Adipocyte (in vitro differentiated cells): ENCODE results near the gene MBD6.
"Not testable (repeated sequence)": the region's sequence is repeated elsewhere in the genome, so short reads cannot be mapped to it uniquely, and the experiment has no call there.

ENCODE experiments used
- DNase-seq: peaks from one replicate; pipeline ENCODE4 v3.0.0-alpha.2; 2015; ENCODE audit warnings: low read depth
- H3K27me3 ChIP-seq: replicated peaks from 2 replicates; pipeline ENCODE4 v1.7.0; 2013; ENCODE audit warnings: mild to moderate bottlenecking, low read length, moderate library complexity; ENCODE audit not compliant: control insufficient read depth, insufficient read depth
- H3K36me3 ChIP-seq: 2 replicates; pipeline ENCODE4 v1.7.0; 2013; ENCODE audit warnings: low read length, mild to moderate bottlenecking, moderate library complexity; ENCODE audit not compliant: control insufficient read depth, insufficient read depth, severe bottlenecking
- H3K4me1 ChIP-seq: 2 replicates; pipeline ENCODE4 v1.7.0; 2013; ENCODE audit warnings: mild to moderate bottlenecking, low read length, moderate library complexity; ENCODE audit not compliant: control insufficient read depth, insufficient read depth
- H3K4me3 ChIP-seq: 2 replicates; pipeline ENCODE4 v1.7.0; 2013; ENCODE audit warnings: mild to moderate bottlenecking, low read length, moderate library complexity
- H3K9ac ChIP-seq: 2 replicates; pipeline ENCODE4 v1.7.0; 2013; ENCODE audit warnings: mild to moderate bottlenecking, low read length, moderate library complexity
- H3K9me3 ChIP-seq: 2 replicates; pipeline ENCODE4 v1.7.0; 2013; ENCODE audit warnings: mild to moderate bottlenecking, low read length, moderate library complexity; ENCODE audit not compliant: control insufficient read depth

Gene MBD6

DNA sequence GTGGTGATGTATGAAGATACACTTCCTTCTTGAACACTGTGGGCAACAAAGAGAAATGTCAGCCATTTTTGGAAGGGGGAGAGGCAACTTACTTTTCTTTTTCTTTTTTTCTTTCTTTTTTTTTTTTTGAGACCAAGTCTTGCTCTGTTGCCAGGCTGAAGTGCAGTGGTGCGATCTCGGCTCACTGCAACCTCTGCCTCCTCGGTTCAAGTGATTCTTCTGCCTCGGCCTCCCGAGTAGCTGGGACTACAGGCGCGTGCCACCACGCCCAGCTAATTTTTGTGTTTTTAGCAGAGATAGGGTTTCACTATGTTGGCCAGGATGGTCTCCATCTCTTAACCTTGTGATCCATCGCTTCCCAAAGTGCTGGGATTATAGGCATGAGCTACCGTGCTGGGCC lies 4.9 kb upstream of the MBD6 start:
- DNase-seq, H3K27me3 ChIP-seq, H3K9me3 ChIP-seq: not testable (repeated sequence)
- H3K4me3 ChIP-seq: peak overlapping the region; percentile 99
- peak overlapping the region; percentile 100 for H3K9ac ChIP-seq
- peaks cover 61% of the 10 kb centered on the region for H3K36me3 ChIP-seq
- peaks cover 31% of the 10 kb centered on the region for H3K4me1 ChIP-seq

DNA sequence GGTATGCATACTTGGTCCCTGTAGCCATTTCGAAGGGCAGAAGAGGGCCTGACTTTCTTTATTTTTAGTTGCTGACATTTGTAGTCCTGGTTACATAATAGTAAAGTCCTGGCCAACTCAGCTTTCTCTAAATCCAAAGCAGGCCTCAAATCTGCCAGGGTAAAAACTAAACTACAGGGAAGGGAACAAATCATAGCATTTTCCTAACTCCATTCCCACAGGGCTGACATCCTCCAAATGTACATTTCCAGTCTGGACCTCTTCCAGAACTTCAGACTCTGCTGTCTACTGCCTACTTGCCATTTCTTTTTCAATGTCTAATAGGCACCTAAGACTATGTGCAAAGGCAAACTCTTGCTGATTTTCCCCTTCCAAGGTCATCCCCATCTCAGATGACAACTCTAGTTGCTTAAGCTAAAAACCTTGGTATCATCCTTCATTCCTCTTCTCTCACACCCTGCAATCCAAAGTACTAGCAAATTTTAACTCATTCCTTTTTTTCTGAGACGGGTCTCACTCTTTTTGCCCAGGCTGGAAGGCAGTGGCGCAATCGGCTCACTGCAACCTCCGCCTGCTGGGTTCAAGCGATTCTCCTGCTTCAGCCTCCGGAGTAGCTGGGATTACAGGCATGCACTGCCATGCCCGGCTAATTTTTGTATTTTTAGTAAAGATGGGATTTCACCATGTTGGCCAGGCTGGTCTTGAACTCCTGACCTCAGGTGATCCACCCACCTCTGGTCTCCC lies 4.3 kb upstream of the MBD6 start:
- H3K4me3 ChIP-seq: peak overlapping the region; percentile 99

DNA sequence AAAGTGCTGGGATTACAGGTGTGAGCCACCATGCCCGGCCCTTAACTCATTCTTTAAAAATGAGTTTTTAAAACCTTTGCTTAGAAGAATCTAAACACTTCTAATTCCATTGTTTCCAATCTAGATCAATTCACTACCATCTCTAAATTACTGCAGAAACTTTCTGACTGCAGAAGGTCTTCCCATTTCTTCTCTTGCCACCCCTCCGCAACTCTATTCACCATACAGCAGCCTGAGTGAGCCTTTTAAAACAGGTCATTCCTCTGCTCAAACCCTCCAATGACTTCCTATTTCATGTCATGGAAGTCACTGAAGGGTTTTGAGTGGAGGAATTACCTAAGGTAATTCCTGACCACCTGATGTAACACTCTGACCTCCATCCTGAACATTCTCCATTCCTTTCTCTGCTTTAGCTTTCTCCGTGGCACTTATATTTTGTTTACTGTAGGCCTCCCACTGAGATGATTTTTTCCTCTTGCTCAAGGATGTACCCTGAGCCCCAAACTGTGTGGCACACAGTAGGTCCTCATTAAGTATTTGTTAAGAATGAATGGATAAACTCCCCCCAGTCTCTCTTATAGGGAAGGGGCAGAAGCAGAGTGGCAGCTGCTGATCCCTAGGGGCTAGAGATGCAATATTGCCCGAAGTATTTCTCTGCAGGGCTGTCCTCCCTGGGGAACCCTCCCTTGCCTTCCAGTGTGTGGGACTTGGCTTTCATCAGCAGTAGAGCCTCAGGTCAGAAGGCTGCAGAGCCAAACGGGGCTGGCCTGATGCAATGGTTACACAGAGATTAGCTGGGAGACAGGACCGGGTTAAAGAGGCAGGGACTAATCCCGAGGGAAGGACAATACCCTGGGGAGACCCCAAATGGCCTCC lies 3.5 kb upstream of the MBD6 start:
- Histone ChIP-seq H3K4me3 (peak overlapping the region; percentile 99), H3K9me3 (no peaks in the 10 kb centered on the region), H3K27me3 (no peaks in the 10 kb centered on the region), H3K36me3 (peaks cover 51% of the 10 kb centered on the region), H3K4me1 (peaks cover 40% of the 10 kb centered on the region), H3K9ac (peak overlapping the region; percentile 100)
- peak; percentile 73 for DNase-seq

More for the DNA sequence above, 4.3 kb upstream of the MBD6 start:
- H3K27me3 ChIP-seq: no peaks in the 10 kb centered on the region
- peak overlapping the region; percentile 100 for H3K9ac ChIP-seq
- peak; percentile 42 for DNase-seq
- H3K36me3 ChIP-seq: peaks cover 55% of the 10 kb centered on the region
- no peaks in the 10 kb centered on the region for H3K9me3 ChIP-seq
- H3K4me1 ChIP-seq: peaks cover 32% of the 10 kb centered on the region

DNA sequence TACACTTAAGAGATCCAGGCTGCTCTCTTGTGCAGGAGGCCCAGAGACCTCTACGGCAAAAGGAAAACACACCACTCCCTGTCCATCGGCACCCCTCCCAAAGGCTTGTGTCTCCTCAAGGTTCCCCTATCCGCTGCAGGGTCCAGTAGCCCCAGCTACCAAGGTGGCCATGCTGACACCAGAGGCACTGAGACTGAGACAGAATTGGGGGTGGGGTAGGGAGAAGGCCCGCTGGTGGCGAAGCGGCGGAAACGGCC lies 2.9 kb upstream of the MBD6 start:
- Histone ChIP-seq H3K27me3 (no peaks in the 10 kb centered on the region), H3K9ac (peak overlapping the region; percentile 100), H3K4me1 (peaks cover 46% of the 10 kb centered on the region), H3K4me3 (peak overlapping the region; percentile 99), H3K36me3 (peaks cover 51% of the 10 kb centered on the region), H3K9me3 (no peaks in the 10 kb centered on the region)
- DNase-seq: peak; percentile 65

DNA sequence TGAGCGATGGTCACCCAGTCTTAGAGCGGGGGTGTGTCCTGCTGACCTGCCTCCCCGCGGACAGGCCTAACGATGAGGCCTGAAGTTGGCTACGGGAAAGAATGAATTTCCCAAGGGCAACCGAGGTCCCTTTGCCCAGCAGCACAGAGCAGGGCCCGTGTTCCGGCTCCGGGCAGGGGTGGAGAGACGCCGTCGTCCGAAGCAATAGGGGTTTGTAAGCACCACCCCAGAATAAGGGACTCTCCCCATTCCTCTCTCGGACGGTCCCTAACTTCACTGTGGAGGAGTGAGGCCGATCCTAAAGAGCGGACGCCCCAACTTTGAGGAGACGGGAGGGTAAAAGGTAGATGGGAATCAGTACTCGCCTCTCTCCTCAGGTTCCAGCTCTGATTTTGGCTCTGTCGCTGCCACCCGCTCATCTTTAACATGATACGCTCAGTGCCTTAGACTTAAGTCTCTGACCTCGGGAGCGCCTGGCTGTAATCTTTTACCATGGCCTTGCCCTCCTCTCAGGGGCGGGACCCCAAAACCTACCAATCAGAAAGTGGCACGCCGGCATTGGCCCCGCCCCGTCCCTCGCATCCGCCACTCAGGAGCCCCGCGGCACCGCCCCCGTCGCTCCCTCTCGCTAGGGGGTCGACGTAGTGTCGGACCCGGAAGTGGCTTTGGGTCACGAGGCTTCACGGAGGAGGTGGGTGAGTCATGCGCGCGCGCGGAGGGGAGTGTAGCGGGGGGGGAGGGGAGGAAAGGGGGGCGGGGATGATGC lies 2.4 kb upstream of the MBD6 start, which contains the start of gene DDIT3:
Gene DDIT3 (minus strand): TSS at position 462 of the 766 bp plus-strand sequence. CDS start 3,108 bp downstream, outside the sequence.
- Histone ChIP-seq H3K36me3 (peaks cover 51% of the 10 kb centered on the region), H3K4me1 (peaks cover 51% of the 10 kb centered on the region), H3K9ac (peak within 1 kb of the TSS; percentile 100)

GRCh38 chr12:57521525-57522010 lies 1.1 kb upstream of the MBD6 start:
- H3K9ac ChIP-seq: peak overlapping the region; percentile 77
- peaks cover 58% of the 10 kb centered on the region for H3K4me1 ChIP-seq
- H3K4me3 ChIP-seq: peak overlapping the region; percentile 71
- H3K9me3 ChIP-seq: no peaks in the 10 kb centered on the region
- H3K36me3 ChIP-seq: peaks cover 50% of the 10 kb centered on the region
- DNase-seq: no peak
- no peaks in the 10 kb centered on the region for H3K27me3 ChIP-seq

More for the DNA sequence above, 2.4 kb upstream of the MBD6 start, which contains the start of gene DDIT3:
- DNase-seq: peak; percentile 100
- Histone ChIP-seq H3K9me3 (no peaks in the 10 kb centered on the region), H3K4me3 (peak within 1 kb of the TSS; percentile 99), H3K27me3 (no peaks in the 10 kb centered on the region)

DNA sequence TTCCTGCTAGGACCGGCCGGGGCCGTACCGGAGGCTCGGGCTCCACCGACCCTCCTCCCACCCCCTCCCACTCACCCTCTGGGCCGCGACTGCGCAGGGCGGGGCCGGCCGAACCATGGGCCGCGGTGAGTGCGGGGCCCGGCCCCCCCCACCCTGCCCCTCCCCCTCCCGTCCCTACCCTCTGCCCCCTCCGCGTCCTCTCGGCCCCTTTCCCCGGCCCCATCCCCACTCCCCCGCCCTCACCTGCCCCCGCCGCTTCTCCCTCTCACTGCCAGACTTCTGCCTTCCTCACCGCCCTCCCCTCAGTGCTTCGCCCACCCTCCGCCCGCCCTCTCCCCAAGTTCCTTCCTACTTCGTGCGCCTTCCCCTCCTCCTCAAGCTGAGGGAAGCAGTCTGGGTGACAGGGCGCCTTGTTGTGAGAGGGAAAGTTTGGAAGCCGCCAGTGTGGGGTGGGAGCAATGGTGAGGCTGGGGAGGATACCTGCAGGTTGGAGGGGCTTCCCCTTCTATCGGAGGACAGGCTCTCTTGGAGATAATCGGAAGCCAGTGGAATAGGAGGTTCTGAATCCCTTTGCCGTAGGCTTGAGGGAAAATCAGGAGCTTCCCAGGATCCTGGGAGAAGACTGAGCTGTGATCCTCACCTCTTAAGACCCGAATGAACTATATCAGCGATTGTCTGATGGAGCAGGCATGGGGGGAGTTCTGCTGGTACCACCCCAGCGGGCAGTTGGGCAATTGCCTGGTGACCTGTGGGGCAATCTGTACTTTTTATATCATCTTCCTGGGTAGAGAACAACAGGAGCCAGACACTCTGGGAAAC lies 472 bp downstream of the MBD6 start:
- Histone ChIP-seq H3K9ac (peak overlapping the region; percentile 97), H3K4me1 (peaks cover 52% of the 10 kb centered on the region), H3K36me3 (peaks cover 50% of the 10 kb centered on the region), H3K9me3 (no peaks in the 10 kb centered on the region), H3K4me3 (peak overlapping the region; percentile 96), H3K27me3 (no peaks in the 10 kb centered on the region)
- DNase-seq: peak; percentile 69

DNA sequence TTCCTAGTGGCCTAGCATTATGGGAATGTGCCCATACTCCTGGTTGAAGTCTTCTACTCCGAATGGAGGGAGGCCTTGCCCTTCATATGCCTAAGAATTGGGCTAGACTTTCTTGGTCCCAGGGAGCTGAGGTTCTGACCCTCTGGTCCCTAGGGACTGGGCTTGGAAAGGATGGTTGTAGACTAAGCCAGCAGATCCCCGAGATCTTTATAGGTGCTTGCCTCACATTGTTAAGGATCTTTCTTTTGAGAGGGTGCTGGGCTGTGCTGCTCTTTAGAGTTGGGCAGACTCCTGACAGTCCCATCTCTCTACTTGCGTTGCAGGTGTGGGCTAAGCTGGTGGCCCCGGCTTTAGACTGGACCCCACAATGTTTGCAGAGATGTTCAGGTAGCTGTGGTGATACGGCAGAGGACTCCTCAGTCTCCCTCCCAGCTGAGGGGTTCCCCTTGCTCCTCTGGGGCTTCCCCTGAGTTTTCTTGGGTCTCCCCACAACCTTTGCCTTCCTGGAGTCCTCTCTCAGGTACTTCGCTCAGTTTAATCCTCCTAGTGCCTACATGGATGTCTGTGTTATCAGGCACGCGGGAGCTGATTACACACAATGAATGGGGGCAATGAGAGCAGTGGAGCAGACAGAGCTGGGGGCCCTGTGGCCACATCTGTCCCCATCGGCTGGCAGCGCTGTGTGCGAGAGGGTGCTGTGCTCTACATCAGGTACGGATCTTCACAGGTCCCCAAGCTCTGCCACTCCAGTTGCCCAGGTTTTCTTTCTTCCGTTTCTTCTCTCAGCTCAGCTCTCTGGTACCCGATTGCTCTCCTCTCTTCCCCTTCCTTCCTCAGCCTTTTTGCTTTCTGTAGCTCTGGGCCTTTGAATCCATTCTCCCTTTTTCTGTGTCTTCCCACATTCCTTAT lies 1.3 kb downstream of the MBD6 start:
- H3K27me3 ChIP-seq: no peaks in the 10 kb centered on the region
- H3K4me1 ChIP-seq: peaks cover 48% of the 10 kb centered on the region
- no peak for DNase-seq
- H3K4me3 ChIP-seq: peak overlapping the region; percentile 96
- H3K9ac ChIP-seq: peak overlapping the region; percentile 97
- H3K36me3 ChIP-seq: peaks cover 51% of the 10 kb centered on the region
- no peaks in the 10 kb centered on the region for H3K9me3 ChIP-seq

DNA sequence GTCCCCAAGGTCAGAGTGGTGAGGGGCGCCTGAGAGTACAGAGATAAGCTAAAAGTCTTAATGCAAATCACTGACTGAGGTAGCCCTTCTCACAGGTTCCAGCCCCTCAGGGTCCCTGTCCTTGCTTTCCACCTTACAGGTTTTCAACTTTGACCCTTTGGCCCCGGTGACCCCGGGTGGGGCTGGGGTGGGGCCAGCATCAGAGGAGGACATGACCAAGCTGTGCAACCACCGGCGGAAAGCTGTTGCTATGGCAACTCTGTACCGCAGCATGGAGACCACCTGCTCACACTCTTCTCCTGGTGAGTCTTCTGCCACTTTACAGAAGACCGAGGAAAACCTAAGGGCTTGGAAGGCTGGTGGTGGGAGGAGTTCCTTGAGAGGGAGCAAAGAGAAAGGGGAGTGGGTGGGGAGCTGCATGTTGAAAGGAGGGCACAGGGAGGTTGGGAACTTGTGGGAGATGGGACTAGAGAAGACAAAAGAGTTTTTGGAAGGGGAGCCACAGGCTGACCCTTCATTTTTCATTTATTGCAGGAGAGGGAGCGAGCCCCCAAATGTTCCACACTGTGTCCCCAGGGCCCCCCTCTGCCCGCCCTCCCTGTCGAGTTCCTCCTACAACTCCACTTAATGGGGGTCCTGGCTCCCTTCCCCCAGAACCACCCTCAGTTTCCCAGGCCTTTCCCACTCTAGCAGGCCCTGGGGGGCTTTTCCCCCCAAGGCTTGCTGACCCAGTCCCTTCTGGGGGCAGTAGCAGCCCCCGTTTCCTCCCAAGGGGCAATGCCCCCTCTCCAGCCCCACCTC lies 2.4 kb downstream of the MBD6 start:
- peak overlapping the region; percentile 96 for H3K4me3 ChIP-seq
- peak overlapping the region; percentile 97 for H3K9ac ChIP-seq
- no peaks in the 10 kb centered on the region for H3K9me3 ChIP-seq
- peaks cover 48% of the 10 kb centered on the region for H3K4me1 ChIP-seq
- no peak for DNase-seq
- H3K36me3 ChIP-seq: peaks cover 56% of the 10 kb centered on the region
- no peaks in the 10 kb centered on the region for H3K27me3 ChIP-seq
